SK-N-SH (cell line): ENCODE measurements around the gene ZNF768. TPM values are rescaled to one million over a fixed set of nuclear protein-coding genes. Genes with fewer than 3 reads are reported as not detected.
A peak's percentile ranks its signal among the peaks of the same experiment; 100 is the strongest.

Experiments
- CTCF ChIA-PET: fragments of 300-600, 350-600 bp; formaldehyde crosslinking; extraction: SDS; loops from one replicate; lab custom pipeline; 2021; lab: Yijun Ruan, JAX
- POLR2A ChIA-PET: fragments of 350-600 bp; sonication (Branson Sonifier 250); formaldehyde crosslinking; extraction: SDS; loops from one replicate; lab custom pipeline; 2020; ENCODE audit warnings: antibody characterized with exemption, inconsistent platforms; lab: Yijun Ruan, JAX
- DNase-seq: peaks from one replicate; pipeline ENCODE4 v3.0.0; 2012
- H2AFZ ChIP-seq: fragments of 200-600 bp; sonication (generic); 2 replicates; pipeline ENCODE4 v1.8.1; 2016; ENCODE audit warnings: antibody characterized with exemption, mild to moderate bottlenecking, low read depth
- H3F3A ChIP-seq: fragments of 200-600 bp; sonication (generic); replicated peaks from 2 replicates; pipeline ENCODE3; 2016; ENCODE audit warnings: antibody characterized with exemption, mild to moderate bottlenecking; ENCODE audit not compliant: insufficient read depth
- H3K27ac ChIP-seq, 2 experiments: fragments of 200-500 bp in 1 of 2; fragments of 200-600 bp in 1 of 2; sonication (Bioruptor generic) in 1 of 2; sonication (generic), shearing (Covaris generic) in 1 of 2; 2 replicates each; pipeline versions ENCODE4 v1.5.1 to v1.6.1; 2014 to 2016; ENCODE audit warnings: low read depth in 2 of 2, inconsistent platforms in 1 of 2, low read length in 1 of 2, mild to moderate bottlenecking in 1 of 2, mixed read lengths in 1 of 2
- H3K27me3 ChIP-seq: fragments of 200-600 bp; sonication (generic), shearing (Covaris generic); 2 replicates; pipeline ENCODE4 v1.6.1; 2016; ENCODE audit warnings: mixed run types; ENCODE audit not compliant: insufficient read depth
- H3K36me3 ChIP-seq, 2 experiments: fragments of 200-500 bp in 1 of 2; fragments of 200-600 bp in 1 of 2; sonication (Bioruptor generic) in 1 of 2; sonication (generic) in 1 of 2; replicated peaks in 1 of 2; 2 replicates each; pipeline versions ENCODE3 to v1.5.1; 2014 to 2016; ENCODE audit warnings: low read length in 1 of 2, mild to moderate bottlenecking in 1 of 2; ENCODE audit not compliant: insufficient read depth in 2 of 2, control insufficient read depth in 1 of 2
- H3K4me1 ChIP-seq, 2 experiments: fragments of 200-500 bp in 1 of 2; fragments of 200-600 bp in 1 of 2; sonication (Bioruptor generic) in 1 of 2; sonication (generic), shearing (Covaris generic) in 1 of 2; 2 replicates each; pipeline versions ENCODE4 v1.5.1 to v1.6.1; 2014 to 2016; ENCODE audit warnings: low read depth in 1 of 2, low read length in 1 of 2, mixed run types in 1 of 2; ENCODE audit not compliant: insufficient read depth in 2 of 2, control insufficient read depth in 1 of 2
- H3K4me2 ChIP-seq: fragments of 200-600 bp; sonication (generic), shearing (Covaris generic); 2 replicates; pipeline ENCODE4 v1.6.1; 2017; ENCODE audit warnings: mixed run types
- H3K4me3 ChIP-seq, 2 experiments: fragments of 200-500 bp in 1 of 2; fragments of 200-600 bp in 1 of 2; sonication (Bioruptor generic) in 1 of 2; sonication (generic), shearing (Covaris generic) in 1 of 2; 2 replicates each; pipeline versions ENCODE4 v1.5.1 to v1.8.1; 2014 to 2016; ENCODE audit warnings: low read depth in 2 of 2, inconsistent platforms in 1 of 2, low read length in 1 of 2, mild to moderate bottlenecking in 1 of 2, mixed read lengths in 1 of 2, moderate library complexity in 1 of 2
- H3K79me2 ChIP-seq: fragments of 200-600 bp; sonication (generic); 2 replicates; pipeline ENCODE4 v1.8.1; 2017; ENCODE audit warnings: mild to moderate bottlenecking; ENCODE audit not compliant: insufficient read depth
- H3K9ac ChIP-seq: fragments of 200-600 bp; sonication (generic); 2 replicates; pipeline ENCODE4 v1.6.1; 2017; ENCODE audit warnings: mixed run types
- H3K9me2 ChIP-seq: fragments of 200-600 bp; sonication (generic); 2 replicates; pipeline ENCODE4 v1.6.1; 2017; ENCODE audit warnings: mixed run types
- H3K9me3 ChIP-seq: fragments of 200-600 bp; sonication (generic); 2 replicates; pipeline ENCODE4 v1.6.1; 2017; ENCODE audit warnings: mixed run types, mild to moderate bottlenecking, moderate library complexity
- H4K20me1 ChIP-seq: fragments of 200-600 bp; sonication (generic); 2 replicates; pipeline ENCODE4 v1.6.1; 2017; ENCODE audit warnings: mild to moderate bottlenecking, mixed run types; ENCODE audit not compliant: insufficient read depth
- ELF1 ChIP-seq: IDR thresholded peaks from 2 replicates; pipeline ENCODE4 v1.4.0; 2012
- EP300 ChIP-seq, 2 experiments: IDR thresholded peaks; 2 replicates each; pipeline versions ENCODE4 v1.4.0 to v1.6.1; 2012; ENCODE audit warnings: borderline replicate concordance in 1 of 2, low read depth in 1 of 2, low read length in 1 of 2
- FOXJ3 ChIP-seq: sonication (generic); formaldehyde crosslinking; IDR thresholded peaks from 2 replicates; pipeline ENCODE4 v1.5.1; 2020; ENCODE audit warnings: mild to moderate bottlenecking, missing genetic modification reagents
- FOXM1 ChIP-seq: IDR thresholded peaks from 2 replicates; pipeline ENCODE4 v1.4.0; 2012; ENCODE audit warnings: low read depth, mild to moderate bottlenecking
- GABPA ChIP-seq: IDR thresholded peaks from 2 replicates; pipeline ENCODE4 v1.4.0; 2012; ENCODE audit warnings: low read depth, mild to moderate bottlenecking
- GATA2 ChIP-seq: sonication (generic); formaldehyde crosslinking; IDR thresholded peaks from 2 replicates; pipeline ENCODE4 v1.5.0; 2020; ENCODE audit warnings: mild to moderate bottlenecking, missing genetic modification reagents
- JUND ChIP-seq: IDR thresholded peaks from 2 replicates; pipeline ENCODE4 v1.4.0; 2012
- MXI1 ChIP-seq: IDR thresholded peaks from 2 replicates; pipeline ENCODE4 v1.6.1; 2012; ENCODE audit warnings: mild to moderate bottlenecking, low read depth, low read length, improper control_type of control experiment
- NFIC ChIP-seq: IDR thresholded peaks from 2 replicates; pipeline ENCODE4 v1.4.0; 2012; ENCODE audit warnings: borderline replicate concordance
- NRF1 ChIP-seq: IDR thresholded peaks from 2 replicates; pipeline ENCODE4 v1.6.1; 2012; ENCODE audit warnings: low read depth, mild to moderate bottlenecking, low read length
- POLR2AphosphoS5 ChIP-seq: IDR thresholded peaks from 2 replicates; pipeline ENCODE4 v1.6.1; 2012; ENCODE audit warnings: low read depth, low read length
- RAD21 ChIP-seq: IDR thresholded peaks from 2 replicates; pipeline ENCODE4 v1.6.1; 2012; ENCODE audit warnings: mild to moderate bottlenecking, low read length
- RCOR1 ChIP-seq: fragments of 150-350 bp; IDR thresholded peaks from 2 replicates; pipeline ENCODE4 v1.6.1; 2017; ENCODE audit warnings: antibody characterized with exemption, low read length
- RFX5 ChIP-seq: IDR thresholded peaks from 2 replicates; pipeline ENCODE4 v1.6.1; 2012; ENCODE audit warnings: mild to moderate bottlenecking, improper control_type of control experiment, low read length
- RXRA ChIP-seq: IDR thresholded peaks from 2 replicates; pipeline ENCODE4 v1.4.0; 2012; ENCODE audit warnings: low read depth, mild to moderate bottlenecking, borderline replicate concordance
- TAF1 ChIP-seq: IDR thresholded peaks from 2 replicates; pipeline ENCODE4 v1.6.1; 2012; ENCODE audit warnings: low read depth, mild to moderate bottlenecking, low read length, moderate library complexity, borderline replicate concordance
- TCF12 ChIP-seq: IDR thresholded peaks from 2 replicates; pipeline ENCODE4 v1.4.0; 2012
- TEAD4 ChIP-seq: IDR thresholded peaks from 2 replicates; pipeline ENCODE4 v1.4.0; 2012; ENCODE audit warnings: mild to moderate bottlenecking, borderline replicate concordance; ENCODE audit not compliant: insufficient read depth
- WGBS: methylation state at CpG from one replicate; pipeline ENCODE4 v1.1.6; 2017; ENCODE audit warnings: low lambda C conversion rate; 5-methylcytosine and 5-hydroxymethylcytosine counted together
- polyA plus RNA-seq, 3 experiments: library from polyadenylated mRNA; depleted of rRNA; stranded (reverse); fragments of >200 nt; gene quantifications; 2 replicates each; pipeline ENCODE4 v1.2.3, GENCODE V29; 2012
- TF ChIP-seq, protein P1 (sequence below): IDR thresholded peaks from 2 replicates; pipeline ENCODE4; 2012
- TF ChIP-seq, protein P2 (sequence below): fragments of 200-600 bp; sonication (generic); IDR thresholded peaks from 2 replicates; pipeline ENCODE4 v1.6.1; 2017; ENCODE audit warnings: antibody characterized with exemption, mild to moderate bottlenecking, moderate library complexity
- TF ChIP-seq, protein P3 (sequence below): IDR thresholded peaks from 2 replicates; pipeline ENCODE4 v1.4.0; 2012; ENCODE audit warnings: low read depth, borderline replicate concordance
- TF ChIP-seq, protein P4 (sequence below): IDR thresholded peaks from 2 replicates; pipeline ENCODE4 v1.6.1; 2012; ENCODE audit warnings: mild to moderate bottlenecking, low read depth, low read length, moderate library complexity
- TF ChIP-seq, protein P5 (sequence below): IDR thresholded peaks from 2 replicates; pipeline ENCODE4 v1.4.0; 2012; ENCODE audit warnings: low read depth, borderline replicate concordance

ZNF768 gene
- polyA plus RNA-seq, 1 of the 3 experiments (the other 2 are of a cell fraction) = 26.0 TPM

DNA sequence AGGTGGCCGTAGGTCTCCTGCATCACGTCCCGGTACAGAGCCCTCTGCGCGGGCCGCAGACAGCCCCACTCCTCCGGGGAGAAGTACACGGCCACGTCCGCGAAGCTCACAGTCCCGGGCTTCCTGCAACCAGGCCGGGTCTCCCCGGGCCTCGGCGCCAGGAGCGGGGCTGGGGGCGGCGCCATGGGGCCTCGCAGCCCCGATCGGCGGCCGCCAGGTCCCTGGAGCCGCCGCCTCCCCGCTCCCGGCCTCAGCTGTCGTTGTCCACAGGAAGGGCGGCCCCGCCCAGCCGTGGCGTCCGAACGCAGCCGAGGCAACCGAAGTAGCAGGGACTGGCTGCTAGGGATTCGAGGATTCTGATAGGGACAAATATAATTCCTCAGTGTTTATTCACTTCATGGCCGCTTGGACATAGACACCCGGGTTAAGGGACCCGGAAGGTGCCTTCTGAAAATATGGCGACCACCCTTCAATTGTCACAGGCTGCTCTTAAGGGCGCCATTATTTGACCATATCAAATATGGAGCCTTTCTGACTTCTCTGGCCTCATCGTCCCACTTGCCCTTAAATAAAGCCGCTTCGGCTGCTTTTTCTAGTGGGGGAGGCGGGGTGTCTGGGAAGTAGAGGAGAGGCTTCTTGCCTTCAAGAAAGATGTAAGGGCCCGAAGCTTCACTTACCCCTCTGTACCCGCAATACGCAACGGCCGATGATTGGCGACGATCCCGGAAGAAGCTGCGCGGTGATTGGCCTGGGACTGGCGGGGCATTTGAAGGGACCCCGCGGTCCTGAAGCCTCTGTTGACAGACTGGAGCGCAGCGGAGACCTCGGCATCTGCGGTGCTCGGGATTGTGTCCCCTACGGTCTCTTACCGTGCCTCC is 45.3 kb upstream of the ZNF768 start, which contains the start of gene ZNF688:
Gene ZNF688 (minus strand): TSS at position 270 of the 878 bp plus-strand sequence. CDS start 85 bp downstream, at position 185.
- Histone ChIP-seq H3K9ac (peak within 1 kb of the TSS; percentile 87), H3K79me2 (no peaks in the 10 kb centered on the region; the same call in 1 of the 2 replicates), H3F3A (peaks cover 14% of the 10 kb centered on the region), H3K4me3 (peak within 1 kb of the TSS; percentile 64 to 68), H3K27ac (peak within 1 kb of the TSS; percentile 83 to 96), H3K9me2 (no peaks in the 10 kb centered on the region), H3K9me3 (no peaks in the 10 kb centered on the region), H3K4me2 (peak within 1 kb of the TSS; percentile 94), H4K20me1 (no peaks in the 10 kb centered on the region), H2AFZ (peak within 1 kb of the TSS; percentile 92), H3K4me1 (peaks cover 5 to 12% of the 10 kb centered on the region in 2 experiments; a peak in 1 of 4 replicates), H3K36me3 (no peaks in the 10 kb centered on the region), H3K27me3 (no peaks in the 10 kb centered on the region)
- POLR2A ChIA-PET = interaction anchor here (0.7 to 2.8 kb wide), 12 partner anchors 10 to 154 kb away, joined by 3 to 44 read pairs (median 4); partner anchors contain the start of genes DCTPP1, ZNF747, ZNF764 and ZNF785
- DNase-seq = peak; percentile 93
- CTCF ChIA-PET = interaction anchor here (0.6 to 2.7 kb wide), 19 partner anchors 13 to 162 kb away, joined by 3 to 10 read pairs (median 3); partner anchors contain the start of genes DCTPP1, FBRS, PRR14 and ZNF689
- 0% methylated on average over 30 of the region's 67 CpGs for WGBS
- TF ChIP-seq, protein P1, sequence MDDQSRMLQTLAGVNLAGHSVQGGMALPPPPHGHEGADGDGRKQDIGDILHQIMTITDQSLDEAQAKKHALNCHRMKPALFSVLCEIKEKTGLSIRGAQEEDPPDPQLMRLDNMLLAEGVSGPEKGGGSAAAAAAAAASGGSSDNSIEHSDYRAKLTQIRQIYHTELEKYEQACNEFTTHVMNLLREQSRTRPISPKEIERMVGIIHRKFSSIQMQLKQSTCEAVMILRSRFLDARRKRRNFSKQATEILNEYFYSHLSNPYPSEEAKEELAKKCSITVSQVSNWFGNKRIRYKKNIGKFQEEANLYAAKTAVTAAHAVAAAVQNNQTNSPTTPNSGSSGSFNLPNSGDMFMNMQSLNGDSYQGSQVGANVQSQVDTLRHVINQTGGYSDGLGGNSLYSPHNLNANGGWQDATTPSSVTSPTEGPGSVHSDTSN = no peak
- TF ChIP-seq, protein P2, sequence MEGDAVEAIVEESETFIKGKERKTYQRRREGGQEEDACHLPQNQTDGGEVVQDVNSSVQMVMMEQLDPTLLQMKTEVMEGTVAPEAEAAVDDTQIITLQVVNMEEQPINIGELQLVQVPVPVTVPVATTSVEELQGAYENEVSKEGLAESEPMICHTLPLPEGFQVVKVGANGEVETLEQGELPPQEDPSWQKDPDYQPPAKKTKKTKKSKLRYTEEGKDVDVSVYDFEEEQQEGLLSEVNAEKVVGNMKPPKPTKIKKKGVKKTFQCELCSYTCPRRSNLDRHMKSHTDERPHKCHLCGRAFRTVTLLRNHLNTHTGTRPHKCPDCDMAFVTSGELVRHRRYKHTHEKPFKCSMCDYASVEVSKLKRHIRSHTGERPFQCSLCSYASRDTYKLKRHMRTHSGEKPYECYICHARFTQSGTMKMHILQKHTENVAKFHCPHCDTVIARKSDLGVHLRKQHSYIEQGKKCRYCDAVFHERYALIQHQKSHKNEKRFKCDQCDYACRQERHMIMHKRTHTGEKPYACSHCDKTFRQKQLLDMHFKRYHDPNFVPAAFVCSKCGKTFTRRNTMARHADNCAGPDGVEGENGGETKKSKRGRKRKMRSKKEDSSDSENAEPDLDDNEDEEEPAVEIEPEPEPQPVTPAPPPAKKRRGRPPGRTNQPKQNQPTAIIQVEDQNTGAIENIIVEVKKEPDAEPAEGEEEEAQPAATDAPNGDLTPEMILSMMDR = no peak
- TF ChIP-seq RXRA (no peak), POLR2AphosphoS5 (peak; percentile 71), FOXJ3 (CRISPR knock-in tag) (no peak), MXI1 (peak; percentile 98), GABPA (peak; percentile 50; the same call in 1 of the 2 replicates), TCF12 (no peak), RFX5 (0 out of 2 replicates have a peak, but pooled peaks have one; percentile 33), TAF1 (peak; percentile 62), JUND (peak; percentile 16; the same call in 1 of the 2 replicates), FOXM1 (no peak), GATA2 (CRISPR knock-in tag) (no peak), NRF1 (no peak), EP300 (IDR thresholded peaks at IDR 0.05; ENCODE audit: borderline replicate concordance in 1 of 2, low read depth in 1 of 2, low read length in 1 of 2) (peak in 1 of 2 experiments; percentile 18; a peak in 1 of 4 replicates), RCOR1 (no peak), ELF1 (peak; percentile 76), TEAD4 (no peak), NFIC (no peak), RAD21 (no peak)
- TF ChIP-seq, protein P3, sequence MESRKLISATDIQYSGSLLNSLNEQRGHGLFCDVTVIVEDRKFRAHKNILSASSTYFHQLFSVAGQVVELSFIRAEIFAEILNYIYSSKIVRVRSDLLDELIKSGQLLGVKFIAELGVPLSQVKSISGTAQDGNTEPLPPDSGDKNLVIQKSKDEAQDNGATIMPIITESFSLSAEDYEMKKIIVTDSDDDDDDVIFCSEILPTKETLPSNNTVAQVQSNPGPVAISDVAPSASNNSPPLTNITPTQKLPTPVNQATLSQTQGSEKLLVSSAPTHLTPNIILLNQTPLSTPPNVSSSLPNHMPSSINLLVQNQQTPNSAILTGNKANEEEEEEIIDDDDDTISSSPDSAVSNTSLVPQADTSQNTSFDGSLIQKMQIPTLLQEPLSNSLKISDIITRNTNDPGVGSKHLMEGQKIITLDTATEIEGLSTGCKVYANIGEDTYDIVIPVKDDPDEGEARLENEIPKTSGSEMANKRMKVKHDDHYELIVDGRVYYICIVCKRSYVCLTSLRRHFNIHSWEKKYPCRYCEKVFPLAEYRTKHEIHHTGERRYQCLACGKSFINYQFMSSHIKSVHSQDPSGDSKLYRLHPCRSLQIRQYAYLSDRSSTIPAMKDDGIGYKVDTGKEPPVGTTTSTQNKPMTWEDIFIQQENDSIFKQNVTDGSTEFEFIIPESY = 0 out of 2 replicates have a peak, but pooled peaks have one; percentile 12
- TF ChIP-seq, protein P4, sequence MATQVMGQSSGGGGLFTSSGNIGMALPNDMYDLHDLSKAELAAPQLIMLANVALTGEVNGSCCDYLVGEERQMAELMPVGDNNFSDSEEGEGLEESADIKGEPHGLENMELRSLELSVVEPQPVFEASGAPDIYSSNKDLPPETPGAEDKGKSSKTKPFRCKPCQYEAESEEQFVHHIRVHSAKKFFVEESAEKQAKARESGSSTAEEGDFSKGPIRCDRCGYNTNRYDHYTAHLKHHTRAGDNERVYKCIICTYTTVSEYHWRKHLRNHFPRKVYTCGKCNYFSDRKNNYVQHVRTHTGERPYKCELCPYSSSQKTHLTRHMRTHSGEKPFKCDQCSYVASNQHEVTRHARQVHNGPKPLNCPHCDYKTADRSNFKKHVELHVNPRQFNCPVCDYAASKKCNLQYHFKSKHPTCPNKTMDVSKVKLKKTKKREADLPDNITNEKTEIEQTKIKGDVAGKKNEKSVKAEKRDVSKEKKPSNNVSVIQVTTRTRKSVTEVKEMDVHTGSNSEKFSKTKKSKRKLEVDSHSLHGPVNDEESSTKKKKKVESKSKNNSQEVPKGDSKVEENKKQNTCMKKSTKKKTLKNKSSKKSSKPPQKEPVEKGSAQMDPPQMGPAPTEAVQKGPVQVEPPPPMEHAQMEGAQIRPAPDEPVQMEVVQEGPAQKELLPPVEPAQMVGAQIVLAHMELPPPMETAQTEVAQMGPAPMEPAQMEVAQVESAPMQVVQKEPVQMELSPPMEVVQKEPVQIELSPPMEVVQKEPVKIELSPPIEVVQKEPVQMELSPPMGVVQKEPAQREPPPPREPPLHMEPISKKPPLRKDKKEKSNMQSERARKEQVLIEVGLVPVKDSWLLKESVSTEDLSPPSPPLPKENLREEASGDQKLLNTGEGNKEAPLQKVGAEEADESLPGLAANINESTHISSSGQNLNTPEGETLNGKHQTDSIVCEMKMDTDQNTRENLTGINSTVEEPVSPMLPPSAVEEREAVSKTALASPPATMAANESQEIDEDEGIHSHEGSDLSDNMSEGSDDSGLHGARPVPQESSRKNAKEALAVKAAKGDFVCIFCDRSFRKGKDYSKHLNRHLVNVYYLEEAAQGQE = no peak
- TF ChIP-seq, protein P5, sequence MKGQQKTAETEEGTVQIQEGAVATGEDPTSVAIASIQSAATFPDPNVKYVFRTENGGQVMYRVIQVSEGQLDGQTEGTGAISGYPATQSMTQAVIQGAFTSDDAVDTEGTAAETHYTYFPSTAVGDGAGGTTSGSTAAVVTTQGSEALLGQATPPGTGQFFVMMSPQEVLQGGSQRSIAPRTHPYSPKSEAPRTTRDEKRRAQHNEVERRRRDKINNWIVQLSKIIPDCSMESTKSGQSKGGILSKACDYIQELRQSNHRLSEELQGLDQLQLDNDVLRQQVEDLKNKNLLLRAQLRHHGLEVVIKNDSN = no peak
